Brain microvascular endothelial cell (primary cell): ENCODE results near the gene SRSF9.

Experiments
- DNase-seq: peaks from one replicate; pipeline ENCODE4 v3.0.0-alpha.2; 2020
- H3K27ac ChIP-seq: fragments of 250-450 bp; sonication (Bioruptor Pico); 2 replicates; pipeline ENCODE4 v1.5.1; 2020; ENCODE audit warnings: mild to moderate bottlenecking, moderate library complexity
- H3K27me3 ChIP-seq: fragments of 250-450 bp; sonication (Bioruptor Pico); replicated peaks from 2 replicates; pipeline ENCODE4 v1.5.1; 2020; ENCODE audit warnings: mild to moderate bottlenecking
- H3K36me3 ChIP-seq: fragments of 250-450 bp; sonication (Bioruptor Pico); replicated peaks from 2 replicates; pipeline ENCODE4 v1.5.1; 2020; ENCODE audit warnings: mild to moderate bottlenecking
- H3K4me3 ChIP-seq: 2 replicates; pipeline ENCODE4 v1.5.1; 2011; ENCODE audit warnings: low read depth, mild to moderate bottlenecking, control low read depth, low read length, moderate library complexity
- in situ Hi-C: cut with HindIII; loops from 2 replicates; pipeline ENCODE4 v1.10.0; 2017; ENCODE audit warnings: low sequenced_read_pairs, low pct_ligation_motif_present
- TF ChIP-seq, protein P1 (sequence below): IDR thresholded peaks from 2 replicates; pipeline ENCODE4 v1.5.1; 2011; ENCODE audit warnings: low read depth, mild to moderate bottlenecking, moderate library complexity, low read length, control low read depth, inconsistent platforms; ENCODE audit errors: missing control alignments

Gene SRSF9

DNA sequence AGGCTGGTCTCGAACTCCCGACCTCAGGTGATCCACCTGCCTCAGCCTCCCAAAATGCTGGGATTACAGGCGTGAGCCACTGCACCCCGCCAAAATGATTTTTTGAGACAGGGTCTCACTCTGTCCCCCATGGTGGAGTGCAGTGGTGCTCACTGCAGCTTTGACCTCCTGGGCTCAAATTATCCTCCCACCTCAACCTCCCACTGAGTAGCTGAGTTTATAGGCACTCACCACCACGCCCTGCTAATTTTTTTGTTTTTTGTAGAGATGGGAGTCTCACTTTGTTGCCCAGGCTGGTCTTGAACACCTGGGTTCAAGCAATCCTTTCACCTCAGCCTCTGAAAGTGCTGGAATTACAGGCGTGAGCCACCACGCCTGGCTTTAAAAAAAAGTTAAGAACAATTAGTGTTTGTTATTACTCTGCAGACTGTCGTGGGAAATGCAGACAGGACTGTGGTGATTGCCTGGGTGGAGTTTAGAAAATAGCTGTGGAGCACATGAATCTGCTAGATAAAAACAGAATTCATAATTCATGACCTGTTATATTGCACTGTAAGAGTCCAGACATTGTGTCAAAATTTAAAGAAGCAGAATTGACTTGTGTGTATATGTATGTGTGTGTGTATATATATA, 40.8 kb downstream of the SRSF9 start:
- in situ Hi-C loops: no loop called here

DNA sequence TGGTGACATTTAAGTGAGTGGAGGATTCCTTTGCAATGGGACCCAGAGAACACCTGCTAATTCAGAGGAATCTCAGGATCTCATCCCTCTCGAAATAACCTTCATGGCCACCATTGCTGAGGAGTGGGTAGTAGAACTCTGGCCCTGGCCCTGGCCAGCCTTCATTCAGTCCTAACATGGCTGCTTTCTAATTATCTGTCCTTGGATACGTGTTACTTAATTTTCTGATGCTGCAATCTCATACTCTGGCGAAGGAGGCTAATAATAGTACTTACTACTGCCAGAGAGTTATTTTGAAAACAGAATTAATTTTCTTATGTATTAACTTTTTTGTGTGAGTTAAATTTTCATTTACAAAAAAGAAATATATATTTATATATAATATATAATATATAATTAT, 43.8 kb downstream of the SRSF9 start:
- no peak overlapping the region for H3K27ac ChIP-seq
- TF ChIP-seq, protein P1, sequence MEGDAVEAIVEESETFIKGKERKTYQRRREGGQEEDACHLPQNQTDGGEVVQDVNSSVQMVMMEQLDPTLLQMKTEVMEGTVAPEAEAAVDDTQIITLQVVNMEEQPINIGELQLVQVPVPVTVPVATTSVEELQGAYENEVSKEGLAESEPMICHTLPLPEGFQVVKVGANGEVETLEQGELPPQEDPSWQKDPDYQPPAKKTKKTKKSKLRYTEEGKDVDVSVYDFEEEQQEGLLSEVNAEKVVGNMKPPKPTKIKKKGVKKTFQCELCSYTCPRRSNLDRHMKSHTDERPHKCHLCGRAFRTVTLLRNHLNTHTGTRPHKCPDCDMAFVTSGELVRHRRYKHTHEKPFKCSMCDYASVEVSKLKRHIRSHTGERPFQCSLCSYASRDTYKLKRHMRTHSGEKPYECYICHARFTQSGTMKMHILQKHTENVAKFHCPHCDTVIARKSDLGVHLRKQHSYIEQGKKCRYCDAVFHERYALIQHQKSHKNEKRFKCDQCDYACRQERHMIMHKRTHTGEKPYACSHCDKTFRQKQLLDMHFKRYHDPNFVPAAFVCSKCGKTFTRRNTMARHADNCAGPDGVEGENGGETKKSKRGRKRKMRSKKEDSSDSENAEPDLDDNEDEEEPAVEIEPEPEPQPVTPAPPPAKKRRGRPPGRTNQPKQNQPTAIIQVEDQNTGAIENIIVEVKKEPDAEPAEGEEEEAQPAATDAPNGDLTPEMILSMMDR: no peak
- H3K27me3 ChIP-seq: no peaks in the 10 kb centered on the region
- no peaks in the 10 kb centered on the region for H3K36me3 ChIP-seq
- DNase-seq: no peak
- in situ Hi-C loops: no loop called here
- H3K4me3 ChIP-seq: no peak overlapping the region

More for the DNA sequence above, 40.8 kb downstream of the SRSF9 start:
- Histone ChIP-seq H3K27me3 (no peaks in the 10 kb centered on the region), H3K4me3 (no peak overlapping the region), H3K27ac (no peak overlapping the region), H3K36me3 (no peaks in the 10 kb centered on the region)
- TF ChIP-seq, protein P1: no peak
- DNase-seq: no peak

DNA sequence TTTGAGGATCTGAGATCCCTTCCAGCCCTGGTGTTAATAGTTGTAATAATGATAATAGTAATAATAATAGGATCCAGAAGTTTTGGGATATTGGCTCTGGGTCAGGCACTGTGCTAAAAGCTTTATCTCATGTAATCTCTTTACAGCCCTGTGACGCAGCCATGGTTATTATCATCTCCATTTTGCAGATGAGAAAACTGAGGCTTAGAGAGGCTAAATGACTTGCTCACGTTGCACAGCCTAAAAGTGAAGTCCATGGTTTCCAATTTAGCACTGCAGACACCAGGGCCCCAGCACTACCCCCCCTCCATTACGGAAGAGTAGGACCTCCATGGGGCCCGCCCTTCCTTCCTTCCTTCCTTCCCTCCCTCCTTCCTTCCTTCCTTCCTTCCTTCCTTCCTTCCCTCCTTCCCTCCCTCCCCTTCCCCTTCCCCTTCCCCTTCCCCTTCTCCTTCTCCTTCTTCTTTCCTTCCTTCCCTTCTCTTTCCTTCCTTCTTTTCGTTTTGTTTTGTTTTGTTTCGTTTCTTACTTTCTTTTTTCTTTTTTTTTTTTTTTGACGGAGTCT, 46.6 kb downstream of the SRSF9 start:
- DNase-seq: no peak
- Histone ChIP-seq H3K36me3 (no peaks in the 10 kb centered on the region), H3K27ac (no peak overlapping the region), H3K27me3 (no peaks in the 10 kb centered on the region), H3K4me3 (no peak overlapping the region)
- in situ Hi-C loops: no loop called here
- TF ChIP-seq, protein P1: no peak

DNA sequence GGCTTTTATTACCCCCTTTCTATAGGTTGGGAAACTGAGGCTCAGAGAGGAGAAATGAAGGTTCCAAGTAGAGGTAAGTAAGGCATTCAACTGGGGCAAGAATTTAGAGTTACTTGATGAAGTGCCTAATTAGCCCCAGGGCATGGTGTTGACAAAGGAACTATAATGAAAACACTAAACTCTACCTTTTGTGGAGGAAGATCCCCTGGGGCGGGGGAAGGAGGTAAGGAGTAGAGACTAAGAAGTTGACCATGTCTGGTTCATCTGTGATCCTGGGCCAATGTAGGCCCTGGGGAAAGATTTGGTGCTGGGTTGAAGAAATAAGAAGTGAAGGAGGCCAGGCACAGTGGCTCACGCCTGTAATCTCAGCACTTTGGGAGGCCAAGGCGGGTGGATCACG, 47.8 kb downstream of the SRSF9 start:
- in situ Hi-C loops: no loop called here
- TF ChIP-seq, protein P1: no peak
- Histone ChIP-seq H3K4me3 (no peak overlapping the region), H3K27me3 (no peaks in the 10 kb centered on the region), H3K27ac (no peak overlapping the region), H3K36me3 (no peaks in the 10 kb centered on the region)
- no peak for DNase-seq

DNA sequence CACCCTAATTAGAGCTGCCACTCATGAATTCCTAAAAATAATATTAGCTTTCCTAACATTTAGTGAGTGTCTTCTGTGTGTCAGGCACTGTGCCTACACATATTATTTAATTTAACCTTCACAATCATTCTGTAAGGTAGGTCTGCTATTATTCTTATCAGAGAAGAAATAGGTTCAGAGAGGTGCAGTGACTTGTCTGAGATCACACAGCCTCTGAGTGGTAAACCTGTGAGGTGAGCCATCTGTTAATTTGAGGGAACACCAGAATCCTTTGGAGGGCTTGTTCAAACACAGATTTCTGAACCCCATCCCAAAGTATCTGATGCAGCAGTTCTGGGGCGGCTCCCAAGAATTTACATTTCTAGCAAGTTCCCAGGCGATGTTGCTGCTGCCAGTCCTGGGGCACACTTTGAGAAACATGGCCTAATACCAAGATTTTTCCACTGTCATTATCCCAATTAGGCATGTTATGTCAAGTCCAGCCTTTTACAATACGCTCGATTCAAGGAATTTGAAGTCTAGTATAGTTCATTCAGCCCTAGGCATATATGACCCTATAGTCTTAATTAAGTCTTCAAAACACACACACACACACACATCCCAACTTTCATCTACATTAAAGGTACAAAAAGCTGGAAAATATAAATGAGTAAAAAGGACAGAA, 51.5 kb downstream of the SRSF9 start:
- TF ChIP-seq, protein P1: no peak
- DNase-seq: no peak
- Histone ChIP-seq H3K36me3 (no peaks in the 10 kb centered on the region), H3K27ac (no peak overlapping the region), H3K4me3 (no peak overlapping the region), H3K27me3 (no peaks in the 10 kb centered on the region)
- in situ Hi-C loops: no loop called here
